Effector memory CD4-positive, alpha-beta T cell (primary cell): ENCODE results near the gene CA14.
"Not testable (repeated sequence)": the region's sequence is repeated elsewhere in the genome, so short reads cannot be mapped to it uniquely, and the experiment has no call there.

ENCODE experiments used
- DNase-seq, 3 donors: peaks; one replicate each; pipeline ENCODE4 v3.0.0-alpha.2; 2020
- H3K27ac ChIP-seq: 2 replicates; pipeline ENCODE4 v1.7.0; 2013; ENCODE audit warnings: mild to moderate bottlenecking, low read length, moderate library complexity; ENCODE audit not compliant: insufficient read depth, poor library complexity, severe bottlenecking
- H3K27me3 ChIP-seq: replicated peaks from 2 replicates; pipeline ENCODE4 v1.7.0; 2013; ENCODE audit warnings: mild to moderate bottlenecking, low read length; ENCODE audit not compliant: insufficient read depth, control insufficient read depth, poor library complexity, severe bottlenecking
- H3K36me3 ChIP-seq: 2 replicates; pipeline ENCODE4 v1.7.0; 2013; ENCODE audit warnings: mild to moderate bottlenecking, low read length, moderate library complexity; ENCODE audit not compliant: control insufficient read depth, insufficient read depth
- H3K4me1 ChIP-seq: 2 replicates; pipeline ENCODE4 v1.7.0; 2013; ENCODE audit warnings: low read length, mild to moderate bottlenecking; ENCODE audit not compliant: control insufficient read depth, insufficient read depth, poor library complexity, severe bottlenecking
- H3K4me3 ChIP-seq: 2 replicates; pipeline ENCODE4 v1.7.0; 2013; ENCODE audit warnings: low read length, low read depth, mild to moderate bottlenecking; ENCODE audit not compliant: insufficient read depth, poor library complexity, severe bottlenecking
- H3K9me3 ChIP-seq: 2 replicates; pipeline ENCODE4 v1.7.0; 2013; ENCODE audit warnings: mild to moderate bottlenecking, low read length, moderate library complexity; ENCODE audit not compliant: control insufficient read depth
- total RNA-seq, 3 donors: gene quantifications; one replicate each; lab custom pipeline; 2026; lab: John Stamatoyannopoulos, UW

The CA14 gene
- total RNA-seq: 0 reads per million in 3 donors

- Histone ChIP-seq H3K9me3 (no peaks in the 10 kb centered on the region), H3K27ac (no peak within 1 kb of the TSS), H3K27me3 (peaks cover 21% of the 10 kb centered on the region), H3K4me3 (no peak within 1 kb of the TSS), H3K4me1 (peaks cover 5% of the 10 kb centered on the region), H3K36me3 (no peaks in the 10 kb centered on the region)
- no peak for DNase-seq
Measured at GRCh38 chr1:150257624-150258585, at the start of gene CA14. TSS of gene CA14 (plus strand) at chr1:150257774. CDS start at chr1:150258129, 355 bp downstream.

DNA sequence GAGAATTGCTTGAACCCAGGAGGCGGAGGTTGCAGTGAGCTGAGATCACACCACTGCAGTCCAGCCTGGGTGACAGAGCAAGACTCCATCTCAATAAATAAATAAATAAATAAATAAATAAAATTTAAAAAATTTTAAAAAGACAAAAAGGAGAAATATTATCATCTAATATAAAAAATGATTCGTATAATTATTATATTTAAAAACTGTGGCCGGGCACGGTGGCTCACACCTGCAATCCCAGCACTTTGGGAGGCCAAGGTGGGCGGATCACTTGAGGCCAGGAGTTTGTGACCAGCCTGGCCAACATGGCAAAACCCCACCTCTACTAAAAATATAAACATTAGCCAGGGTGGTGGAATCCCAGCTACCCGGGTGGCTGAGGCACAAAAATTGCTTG, 49.1 kb upstream of the CA14 start:
- H3K27ac ChIP-seq, H3K4me3 ChIP-seq, H3K36me3 ChIP-seq, H3K27me3 ChIP-seq, H3K4me1 ChIP-seq, H3K9me3 ChIP-seq, DNase-seq: not testable (repeated sequence)

- Histone ChIP-seq H3K4me1 (no peaks in the 10 kb centered on the region), H3K27ac (no peak overlapping the region), H3K4me3 (no peak overlapping the region), H3K9me3 (no peaks in the 10 kb centered on the region), H3K36me3 (no peaks in the 10 kb centered on the region), H3K27me3 (no peaks in the 10 kb centered on the region)
- no peak for DNase-seq
Measured at GRCh38 chr1:150210091-150210490, 47.5 kb upstream of the CA14 start.

- Histone ChIP-seq H3K9me3 (no peaks in the 10 kb centered on the region), H3K27ac (no peak overlapping the region), H3K4me1 (no peaks in the 10 kb centered on the region), H3K27me3 (no peaks in the 10 kb centered on the region), H3K4me3 (no peak overlapping the region), H3K36me3 (no peaks in the 10 kb centered on the region)
- no peak for DNase-seq
Measured at GRCh38 chr1:150210706-150211105, 46.9 kb upstream of the CA14 start.

DNA sequence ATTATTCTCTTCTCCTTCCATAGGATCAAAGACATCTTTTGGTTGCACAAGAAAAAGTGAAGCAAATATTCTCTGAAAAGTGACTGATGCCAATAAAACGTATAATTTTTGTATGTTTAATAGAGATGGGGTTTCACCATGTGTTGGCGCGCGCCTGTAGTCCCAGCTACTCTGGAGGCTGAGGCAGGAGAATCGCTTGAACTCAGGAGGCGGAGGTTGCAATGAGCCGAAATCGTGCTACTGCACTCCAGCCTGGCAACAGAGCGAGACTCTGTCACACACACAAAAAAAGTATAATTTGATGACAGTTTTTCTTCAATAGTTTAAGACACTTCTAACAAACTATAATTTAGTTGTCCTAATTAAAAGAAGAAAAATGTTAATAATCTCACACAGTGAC, 45.5 kb upstream of the CA14 start:
- no peaks in the 10 kb centered on the region for H3K9me3 ChIP-seq
- H3K36me3 ChIP-seq: no peaks in the 10 kb centered on the region
- H3K27me3 ChIP-seq: no peaks in the 10 kb centered on the region
- no peaks in the 10 kb centered on the region for H3K4me1 ChIP-seq
- no peak overlapping the region for H3K4me3 ChIP-seq
- DNase-seq: no peak
- no peak overlapping the region for H3K27ac ChIP-seq

DNA sequence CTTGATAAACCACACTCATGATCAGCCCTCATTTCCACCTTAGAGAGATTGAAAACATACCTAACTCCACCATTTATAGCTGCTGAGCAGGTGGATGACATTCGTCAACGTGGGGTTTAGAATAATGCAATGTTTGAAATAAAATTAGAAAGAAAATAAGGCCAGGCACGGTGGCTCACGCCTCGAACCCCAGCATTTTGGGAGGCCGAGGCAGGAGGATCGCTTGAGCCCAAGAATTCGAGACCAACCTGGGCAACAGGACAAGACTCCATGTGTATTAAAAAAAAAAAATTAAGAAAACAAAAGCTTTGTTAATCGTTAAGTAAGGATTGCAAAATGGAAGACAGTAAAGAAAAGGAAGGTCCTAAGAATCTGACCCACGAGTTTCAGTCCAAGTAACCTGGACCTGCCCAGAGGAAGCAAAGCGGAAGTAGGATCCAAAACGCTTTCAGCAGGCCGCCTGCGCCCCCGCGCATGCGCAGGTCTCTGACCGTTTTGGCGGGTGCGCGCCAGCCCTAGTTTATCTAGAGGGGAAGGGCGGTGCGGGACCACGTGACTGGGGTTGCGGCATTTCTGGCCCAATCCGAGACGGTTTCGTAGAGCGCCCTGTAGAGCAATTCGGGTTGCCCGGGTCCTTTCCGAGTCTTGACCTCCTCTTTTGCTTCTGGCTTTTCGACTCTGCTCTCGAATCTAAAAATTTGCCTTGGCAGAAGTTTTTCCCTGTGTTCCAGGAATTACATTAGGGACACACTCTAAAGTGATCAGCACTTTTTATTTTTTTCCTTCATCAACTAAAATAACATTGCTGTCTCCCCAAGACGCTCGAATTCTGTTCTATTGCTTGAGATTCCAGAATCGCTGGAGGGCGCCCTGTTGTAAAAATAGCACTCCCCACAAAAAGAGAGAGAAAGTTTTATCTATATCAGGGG, 44.1 kb upstream of the CA14 start:
- DNase-seq: peak; percentile 78 to 88 (median 82)
- Histone ChIP-seq H3K36me3 (no peaks in the 10 kb centered on the region), H3K9me3 (no peaks in the 10 kb centered on the region), H3K4me1 (no peaks in the 10 kb centered on the region), H3K27ac (peak overlapping the region; percentile 74), H3K27me3 (no peaks in the 10 kb centered on the region), H3K4me3 (peak overlapping the region; percentile 46)

DNA sequence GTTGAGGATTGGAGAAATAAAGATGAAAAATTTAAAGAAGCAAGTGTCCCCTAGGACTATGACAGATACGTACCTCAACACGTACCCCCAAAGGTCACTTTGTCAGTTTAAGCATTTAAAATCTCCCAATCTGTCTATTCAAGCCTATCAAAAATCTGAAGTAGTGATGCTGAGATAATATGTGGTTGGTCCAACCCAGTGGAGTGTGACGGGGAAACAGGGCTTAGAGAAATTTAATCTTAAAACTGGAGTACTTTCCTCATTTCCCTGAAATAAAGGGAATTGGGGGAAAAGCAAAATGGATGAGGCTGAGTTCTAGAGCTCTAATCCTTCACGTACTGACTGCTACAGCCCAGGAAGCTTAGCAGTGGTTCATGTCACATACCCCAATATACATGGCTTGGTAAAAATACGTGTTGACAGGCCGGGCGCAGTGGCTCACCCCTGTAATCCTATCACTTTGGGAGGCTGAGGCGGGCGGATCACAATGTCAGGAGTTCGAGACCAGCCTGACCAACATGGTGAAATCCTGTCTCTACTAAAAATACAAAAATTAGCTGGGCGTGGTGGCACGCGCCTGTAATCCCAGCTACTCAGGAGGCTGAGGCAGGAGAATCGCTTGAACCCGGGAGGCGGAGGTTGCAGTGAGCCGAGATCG, 43.3 kb upstream of the CA14 start:
- DNase-seq, H3K36me3 ChIP-seq, H3K27me3 ChIP-seq, H3K9me3 ChIP-seq, H3K4me1 ChIP-seq: not testable (repeated sequence)
- H3K27ac ChIP-seq: peak overlapping the region; percentile 74
- peak overlapping the region; percentile 46 for H3K4me3 ChIP-seq

DNA sequence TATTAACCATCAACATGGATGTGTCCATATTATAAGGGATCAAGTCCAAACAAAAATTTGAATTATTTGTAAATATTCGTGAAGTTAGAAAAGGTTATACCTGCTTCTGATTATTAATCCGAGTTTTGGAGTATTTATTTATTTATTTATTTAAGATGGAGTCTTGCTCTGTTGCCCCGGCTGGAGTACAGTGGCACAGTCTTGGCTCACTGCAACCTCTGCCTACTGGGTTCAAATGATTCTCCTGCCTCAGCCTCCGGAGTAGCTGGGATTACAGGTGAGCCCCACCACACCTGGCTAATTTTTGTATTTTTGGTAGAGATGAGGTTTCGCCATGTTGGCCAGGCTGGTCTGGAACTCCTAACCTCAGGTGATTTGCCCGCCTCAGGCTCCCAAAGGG, 41.7 kb upstream of the CA14 start:
- H3K9me3 ChIP-seq, H3K27me3 ChIP-seq, H3K4me3 ChIP-seq: not testable (repeated sequence)

GRCh38 chr1:150221552-150221951, 36.0 kb upstream of the CA14 start:
- no peak overlapping the region for H3K4me3 ChIP-seq
- H3K27me3 ChIP-seq: no peaks in the 10 kb centered on the region
- no peaks in the 10 kb centered on the region for H3K9me3 ChIP-seq
- peaks cover 19% of the 10 kb centered on the region for H3K36me3 ChIP-seq
- H3K4me1 ChIP-seq: no peaks in the 10 kb centered on the region
- no peak for DNase-seq
- no peak overlapping the region for H3K27ac ChIP-seq

More for the DNA sequence above, 41.7 kb upstream of the CA14 start:
- not testable (repeated sequence) for H3K4me1 ChIP-seq, DNase-seq, H3K27ac ChIP-seq, H3K36me3 ChIP-seq
